ENCODE data around the gene ACOT8.
A peak's percentile ranks its signal among the peaks of the same experiment; 100 is the strongest.
"Not testable (repeated sequence)": the region's sequence is repeated elsewhere in the genome, so short reads cannot be mapped to it uniquely, and the experiment has no call there.

Gene ACOT8

DNA sequence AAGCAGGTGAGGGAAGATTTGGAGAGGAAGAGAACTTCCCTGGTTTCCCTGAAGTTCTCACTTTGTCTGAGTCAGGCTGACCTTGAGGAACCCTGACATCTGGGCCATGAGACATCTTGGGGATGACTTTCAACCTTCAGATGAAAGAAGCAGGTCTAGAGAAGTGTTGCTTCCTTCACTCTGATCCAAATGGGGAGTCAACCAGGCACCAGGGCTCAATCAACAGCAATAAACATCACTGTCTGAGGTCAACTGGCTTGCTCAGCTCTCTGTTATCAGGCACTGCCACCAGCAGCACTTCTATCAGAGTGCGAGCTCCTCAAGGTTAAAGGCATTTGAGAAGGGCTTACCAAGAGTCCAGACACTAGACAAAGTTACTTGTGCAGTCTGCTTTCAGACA, 6.3 kb downstream of the ACOT8 start:
- DNase-seq = peak; percentile 86

DNA sequence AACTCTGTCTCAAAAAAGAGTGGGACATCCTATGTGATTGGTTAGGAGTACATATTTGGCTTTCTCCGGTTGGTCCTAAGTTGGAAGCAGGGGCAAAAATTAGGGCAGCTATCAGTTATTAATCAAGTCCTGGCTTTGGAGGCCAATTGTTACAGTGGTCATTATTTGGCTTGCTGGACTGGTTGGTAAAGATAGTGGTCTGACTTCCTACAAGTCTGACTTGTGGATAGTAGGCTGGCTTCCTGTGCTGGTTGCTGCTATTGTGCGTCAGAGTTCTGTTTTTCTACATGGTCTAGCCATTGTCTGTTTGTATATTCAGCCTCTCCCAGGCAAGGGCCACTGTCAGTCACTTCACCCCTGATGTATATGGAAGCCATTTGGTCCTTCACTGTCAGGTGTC, 7.0 kb downstream of the ACOT8 start:
- DNase-seq = no peak

DNA sequence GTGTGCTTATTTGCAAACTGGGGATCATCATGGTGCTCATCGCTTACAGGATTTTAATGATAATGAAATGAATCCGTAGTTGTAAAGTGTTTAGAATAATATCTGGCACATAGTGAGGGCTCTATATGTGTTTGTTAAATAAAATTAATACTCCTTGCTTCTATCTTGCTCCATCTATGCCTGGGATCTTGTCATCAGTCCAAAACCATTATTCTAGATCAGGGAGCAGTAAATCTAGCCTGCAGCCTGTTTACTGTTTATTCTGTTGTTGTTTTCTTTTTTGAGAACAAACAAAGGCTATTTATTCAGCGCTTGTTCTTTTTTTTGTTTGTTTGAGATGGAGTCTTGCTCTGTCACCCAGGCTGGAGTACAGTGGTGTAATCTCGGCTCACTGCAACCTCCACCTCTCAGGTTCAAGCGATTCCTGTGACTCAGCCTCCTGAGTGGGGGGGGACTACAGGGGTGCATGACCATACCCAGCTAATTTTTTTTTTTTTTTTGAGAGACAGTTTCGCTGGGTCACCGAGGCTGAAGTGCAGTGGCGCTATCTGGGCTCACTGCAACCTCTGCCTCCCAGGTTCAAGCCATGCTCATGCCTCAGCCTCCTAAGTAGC, 8.1 kb downstream of the ACOT8 start:
- DNase-seq = no peak

GRCh38 chr20:45848421-45848820, 8.8 kb downstream of the ACOT8 start:
- no peak for DNase-seq

DNA sequence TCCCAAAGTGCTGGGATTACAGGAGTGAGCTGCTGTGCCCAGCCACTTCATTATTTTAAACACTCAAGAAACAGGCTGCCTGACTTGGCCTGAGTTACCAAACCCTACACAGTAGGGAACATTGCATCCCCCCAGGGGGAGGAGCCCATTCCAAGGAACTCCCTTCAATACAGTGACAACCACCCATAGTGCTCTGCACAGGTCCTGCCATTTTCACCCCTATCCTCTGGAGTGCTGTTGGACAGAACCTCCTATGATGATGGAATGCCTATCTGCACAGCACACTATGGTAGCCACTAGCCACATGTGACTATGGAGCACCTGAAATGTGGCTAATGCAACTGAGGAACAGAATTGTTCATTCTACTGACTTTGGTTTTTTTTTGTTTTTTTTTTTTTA, 11.7 kb downstream of the ACOT8 start:
- no peak for DNase-seq

DNA sequence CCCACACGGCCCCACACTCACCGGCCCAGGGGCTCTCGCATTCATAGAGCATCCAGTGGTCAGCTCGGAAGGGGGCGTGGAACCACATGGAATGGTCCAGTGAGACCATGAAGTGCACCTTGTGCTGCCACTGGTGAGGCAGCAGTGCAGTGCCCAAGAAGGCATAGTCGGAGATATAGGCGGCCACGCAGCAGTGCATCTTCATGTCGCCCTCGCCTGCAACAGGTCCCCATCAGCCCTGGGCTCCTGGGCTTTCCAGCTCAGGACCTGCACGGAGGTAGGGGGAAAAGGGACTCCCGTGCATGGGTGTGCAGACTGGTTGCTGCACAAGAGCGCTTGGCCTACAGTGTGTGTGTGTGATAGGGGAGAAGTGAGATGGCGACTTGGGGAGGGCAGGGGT, 13.7 kb downstream of the ACOT8 start:
- no peak for DNase-seq

- no peak for DNase-seq
These were observed 14.9 kb downstream of the ACOT8 start for GRCh38 chr20:45842169-45842812.

DNA sequence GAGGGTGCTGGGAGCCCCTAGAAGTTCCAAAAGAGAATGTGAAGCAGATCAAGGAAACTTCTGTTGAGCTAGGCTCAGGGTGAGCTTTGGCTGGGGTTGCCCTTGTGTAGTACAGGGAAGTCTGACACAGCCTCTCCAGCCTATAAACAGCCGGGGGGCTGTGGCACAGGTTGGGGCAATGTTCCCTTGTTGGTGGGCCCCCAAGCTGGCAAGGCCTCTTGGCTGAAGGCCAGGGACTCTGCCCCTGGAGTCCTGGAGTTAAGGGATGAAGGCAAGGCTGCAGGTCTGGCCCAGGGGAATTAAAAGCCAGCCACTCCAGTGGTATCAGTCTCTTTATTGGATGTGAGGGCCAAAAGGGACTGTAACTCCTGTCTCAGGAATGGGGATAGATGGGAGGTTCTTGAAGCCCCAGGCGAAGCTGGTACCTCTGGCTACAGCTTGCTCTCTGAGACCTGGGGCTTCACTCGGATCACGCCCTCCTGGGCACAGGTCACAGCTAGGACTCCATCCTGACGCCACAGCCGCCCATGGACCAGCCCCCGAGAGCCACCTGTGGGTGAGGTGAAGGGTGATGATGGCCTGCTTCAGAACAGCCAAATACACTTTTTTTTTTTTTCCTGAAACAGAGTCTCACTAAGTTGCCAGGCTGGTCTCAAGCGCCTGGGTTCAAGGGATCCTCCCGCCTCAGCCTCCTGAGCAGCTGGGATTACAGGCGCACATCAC, 15.6 kb downstream of the ACOT8 start:
- no peak for DNase-seq

- DNase-seq = no peak
These were observed 16.4 kb downstream of the ACOT8 start for GRCh38 chr20:45840700-45841198.

GRCh38 chr20:45836841-45837240, 20.4 kb downstream of the ACOT8 start:
- DNase-seq = peak; percentile 80

GRCh38 chr20:45835825-45836224, 21.4 kb downstream of the ACOT8 start:
- DNase-seq = peak; percentile 43

- DNase-seq = no peak
These were observed 21.8 kb downstream of the ACOT8 start for GRCh38 chr20:45835329-45835765.

GRCh38 chr20:45834797-45835161, 22.4 kb downstream of the ACOT8 start:
- no peak for DNase-seq

DNA sequence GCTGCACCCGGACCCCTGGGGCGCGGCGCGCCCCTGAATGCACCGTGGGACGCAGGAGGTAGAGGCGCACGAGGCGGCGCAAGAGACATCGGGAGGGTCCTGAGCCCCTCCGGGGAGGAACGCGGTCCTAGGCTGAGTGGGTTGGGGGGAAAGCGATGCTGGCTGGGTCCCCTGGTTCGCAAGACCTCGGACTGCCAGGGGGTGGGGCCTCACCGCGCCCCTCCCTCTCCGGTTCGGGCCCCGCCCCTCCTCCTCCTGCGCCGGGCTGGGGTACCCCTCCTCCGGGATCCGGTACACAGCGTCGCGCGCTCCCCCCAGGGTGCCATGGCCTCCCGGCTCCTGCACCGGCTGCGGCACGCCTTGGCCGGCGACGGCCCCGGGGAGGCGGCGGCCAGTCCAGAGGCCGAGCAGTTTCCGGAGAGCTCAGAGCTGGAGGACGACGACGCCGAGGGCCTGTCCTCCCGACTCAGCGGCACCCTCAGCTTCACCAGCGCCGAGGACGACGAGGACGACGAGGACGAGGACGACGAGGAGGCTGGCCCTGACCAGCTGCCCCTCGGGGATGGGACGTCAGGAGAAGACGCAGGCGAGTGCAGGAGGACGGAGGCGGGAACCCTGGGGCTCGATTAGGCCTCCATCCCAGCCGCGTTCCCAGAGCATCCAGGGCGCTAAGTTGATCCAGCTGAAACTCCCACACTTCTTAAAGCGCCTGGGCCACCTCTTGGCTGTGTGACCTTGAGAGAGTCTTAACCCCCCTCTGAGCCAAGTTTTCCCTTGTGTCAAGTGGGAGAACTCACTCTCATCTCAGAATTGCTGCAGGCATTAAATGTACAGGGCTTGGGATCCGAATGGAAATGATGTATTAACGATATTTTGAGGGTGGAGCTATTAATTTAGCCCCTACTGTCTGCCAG, 23.1 kb downstream of the ACOT8 start:
- no peak for DNase-seq

- no peak for DNase-seq
These were observed 23.9 kb downstream of the ACOT8 start, which contains the start of gene SNX21 for GRCh38 chr20:45833030-45833882. Gene SNX21, plus strand, starts transcription at chr20:45833799. Its CDS starts 121 bp downstream, at chr20:45833920.

- DNase-seq = peak; percentile 20
These were observed 24.6 kb downstream of the ACOT8 start for GRCh38 chr20:45832619-45833018.

DNA sequence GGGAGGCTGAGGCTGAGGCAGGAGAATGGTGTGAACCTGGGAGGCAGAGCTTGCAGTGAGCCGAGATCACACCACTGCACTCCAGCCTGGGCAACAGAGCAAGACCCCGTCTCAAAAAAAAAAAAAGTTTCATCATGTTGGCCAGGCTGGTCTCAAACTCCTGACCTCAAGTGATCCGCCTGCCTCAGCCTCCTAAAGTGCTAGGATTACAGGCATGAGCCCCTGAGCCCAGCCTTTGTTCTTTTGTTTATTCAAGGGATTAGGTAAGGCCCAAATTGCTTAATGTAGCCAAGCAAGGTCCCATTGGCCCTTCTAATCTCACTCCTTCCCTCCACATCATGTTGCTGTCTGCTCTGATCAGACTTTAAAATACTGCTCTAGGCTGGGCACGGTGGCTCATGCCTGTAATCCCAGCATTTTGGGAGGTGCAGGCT, 27.5 kb downstream of the ACOT8 start:
- not testable (repeated sequence) for DNase-seq

- DNase-seq = no peak
These were observed 28.6 kb downstream of the ACOT8 start for GRCh38 chr20:45828589-45828988.

GRCh38 chr20:45827712-45828111, 29.5 kb downstream of the ACOT8 start:
- no peak for DNase-seq

- DNase-seq = no peak
These were observed 30.1 kb downstream of the ACOT8 start, which contains the start of gene TNNC2 for GRCh38 chr20:45827030-45827652. Gene TNNC2, minus strand, starts transcription at chr20:45827312. Its CDS starts 64 bp downstream, at chr20:45827248.

DNA sequence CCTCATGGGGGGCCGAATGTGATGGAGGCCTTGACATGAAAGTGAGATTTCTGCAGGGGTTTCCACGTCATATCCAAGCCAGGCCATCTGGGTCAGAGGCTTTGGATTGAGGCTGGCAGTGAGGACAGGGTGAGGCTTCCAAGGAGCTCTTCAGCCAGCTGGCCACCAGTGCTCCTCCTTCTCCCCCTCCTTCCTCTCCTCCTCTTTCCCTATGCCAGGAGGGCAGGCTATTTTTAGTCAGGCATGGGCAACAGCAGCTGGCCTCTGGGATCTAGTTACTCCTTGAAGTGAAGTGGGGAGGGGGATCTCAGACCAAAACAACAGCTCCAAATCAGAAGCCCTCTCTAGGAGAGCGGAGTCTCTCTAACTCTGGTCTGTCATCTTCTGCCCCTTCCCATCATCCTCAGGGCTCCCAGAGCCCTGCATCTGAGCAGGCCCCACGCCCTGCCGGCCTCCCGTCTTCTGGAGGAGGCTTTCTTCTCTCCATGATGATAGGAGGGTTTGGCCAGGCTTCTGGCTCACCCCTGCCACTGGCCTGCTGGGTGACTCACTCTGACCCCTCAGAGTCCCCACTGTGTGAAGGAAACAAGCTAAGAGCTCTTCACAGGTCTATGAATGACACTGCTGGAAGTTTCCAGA, 30.7 kb downstream of the ACOT8 start:
- DNase-seq = no peak

Measured in hematopoietic multipotent progenitor cell treated with erythropoietin and hydrocortisone succinate and interleukin-3 and kit ligand, for 8 days (in vitro differentiated cells).